ENCODE data around the gene TRABD2A. TPM values are rescaled to one million over a fixed set of nuclear protein-coding genes. Genes with fewer than 3 reads are reported as not detected.

The TRABD2A gene
- total RNA-seq, 2 donors from 2014 or later, result 10.3 TPM; not detected in 1

GRCh38 chr2:84906900-84907714 lies 26.2 kb upstream of the TRABD2A start:
- Histone ChIP-seq H3K9me3 (no peaks in the 10 kb centered on the region), H3K27ac (peak overlapping the region; percentile 84 to 89), H3K4me3 (peak overlapping the region; percentile 84 to 94), H3K4me1 (replicated peaks) (no peaks in the 10 kb centered on the region), H3K36me3 (no peaks in the 10 kb centered on the region), H3K27me3 (replicated peaks; ENCODE audit: insufficient read depth) (no peaks in the 10 kb centered on the region)
- 9% methylated on average over 15 of the region's 15 CpGs for WGBS
- intact Hi-C loops (cut with DNase I), result no loop called here
- peak; percentile 21 for TF ChIP-seq POLR2A (IDR thresholded peaks at IDR 0.05)
- no peak for TF ChIP-seq POLR2AphosphoS5 (IDR thresholded peaks at IDR 0.05)
- TF ChIP-seq CTCF (IDR thresholded peaks at IDR 0.05), result no peak
- no peak for DNase-seq (ENCODE audit: low spot score)

GRCh38 chr2:84906108-84906899 lies 25.4 kb upstream of the TRABD2A start:
- Histone ChIP-seq H3K4me3 (peak overlapping the region; percentile 84 to 94), H3K4me1 (replicated peaks) (no peaks in the 10 kb centered on the region), H3K36me3 (no peaks in the 10 kb centered on the region), H3K9me3 (no peaks in the 10 kb centered on the region), H3K27me3 (replicated peaks; ENCODE audit: insufficient read depth) (no peaks in the 10 kb centered on the region), H3K27ac (peak overlapping the region; percentile 84 to 89)
- intact Hi-C loops (cut with DNase I), result no loop called here
- DNase-seq (ENCODE audit: low spot score), result no peak
- under 1% methylated on average over 38 of the region's 38 CpGs for WGBS
- TF ChIP-seq POLR2AphosphoS5 (IDR thresholded peaks at IDR 0.05) (no peak), CTCF (IDR thresholded peaks at IDR 0.05) (no peak), POLR2A (IDR thresholded peaks at IDR 0.05) (no peak)

- Histone ChIP-seq H3K4me1 (replicated peaks) (no peaks in the 10 kb centered on the region), H3K9me3 (no peaks in the 10 kb centered on the region), H3K27me3 (replicated peaks; ENCODE audit: insufficient read depth) (no peaks in the 10 kb centered on the region), H3K4me3 (peak within 1 kb of the TSS; percentile 84 to 94), H3K27ac (peak within 1 kb of the TSS; percentile 84 to 89), H3K36me3 (no peaks in the 10 kb centered on the region)
- peak; percentile 86 for TF ChIP-seq POLR2AphosphoS5 (IDR thresholded peaks at IDR 0.05)
- peak in 2 of 4 experiments; percentile 34 to 39 for TF ChIP-seq CTCF (IDR thresholded peaks at IDR 0.05)
- TF ChIP-seq POLR2A (IDR thresholded peaks at IDR 0.05), result peak; percentile 92
- 1% methylated on average over 34 of the region's 94 CpGs for WGBS
- DNase-seq (ENCODE audit: low spot score), result peak; percentile 86
- intact Hi-C loops (cut with DNase I), result no loop called here
These were observed 24.6 kb upstream of the TRABD2A start, which contains the start of gene TMSB10 for GRCh38 chr2:84905181-84906107. TSS of gene TMSB10 (plus strand) at chr2:84905656.

- peak overlapping the region; percentile 84 to 94 for H3K4me3 ChIP-seq
- no peaks in the 10 kb centered on the region for H3K9me3 ChIP-seq
- peak overlapping the region; percentile 84 to 89 for H3K27ac ChIP-seq
- no peaks in the 10 kb centered on the region for H3K36me3 ChIP-seq
- peak; percentile 61 for DNase-seq (ENCODE audit: low spot score)
- intact Hi-C loops (cut with DNase I), result no loop called here
- no peaks in the 10 kb centered on the region for H3K27me3 ChIP-seq (replicated peaks; ENCODE audit: insufficient read depth)
- WGBS, result under 1% methylated on average over 16 of the region's 21 CpGs
- no peaks in the 10 kb centered on the region for H3K4me1 ChIP-seq (replicated peaks)
- peak; percentile 61 for TF ChIP-seq POLR2AphosphoS5 (IDR thresholded peaks at IDR 0.05)
- TF ChIP-seq POLR2A (IDR thresholded peaks at IDR 0.05), result peak; percentile 33
- TF ChIP-seq CTCF (IDR thresholded peaks at IDR 0.05), result no peak
These were observed 23.9 kb upstream of the TRABD2A start for GRCh38 chr2:84904717-84905174.

All from prostate gland (tissue), 2 donors.